Measurements from ENCODE around the gene MAPKAP1.

- TF ChIP-seq CTCF (IDR thresholded peaks at IDR 0.05; ENCODE audit: low read depth, low read length, poor library complexity, severe bottlenecking) (no peak), EZH2phosphoT487 (IDR thresholded peaks at IDR 0.05; ENCODE audit: borderline replicate concordance, low read length) (no peak)
These were observed 183.3 kb downstream of the MAPKAP1 start for GRCh38 chr9:125523681-125524080.
